GM20431 (cell line): Measurements from ENCODE around the gene GPHB5.

Experiments used
- in situ Hi-C: fragments of 300-500 bp; cut with MseI, MboI; formaldehyde crosslinking; loops from one replicate; pipeline ENCODE4 v1.15.0; 2020; ENCODE audit warnings: low sequenced_read_pairs; ENCODE audit not compliant: unreplicated experiment

Gene GPHB5

GRCh38 chr14:63273129-63273528 is 45.6 kb downstream of the GPHB5 start:
- in situ Hi-C loops, result no loop called here

GRCh38 chr14:63269561-63270225 is 49.0 kb downstream of the GPHB5 start:
- in situ Hi-C loops, result no loop called here

GRCh38 chr14:63268771-63269170 is 50.0 kb downstream of the GPHB5 start:
- in situ Hi-C loops, result no loop called here

GRCh38 chr14:63267171-63267570 is 51.6 kb downstream of the GPHB5 start:
- in situ Hi-C loops, result no loop called here

- in situ Hi-C loops, result no loop called here
These were observed 52.6 kb downstream of the GPHB5 start for GRCh38 chr14:63266106-63266505.
